ENCODE data around the gene HMGCL. TPM values are rescaled to one million over a fixed set of nuclear protein-coding genes. Genes with fewer than 3 reads are reported as not detected.
A peak's percentile ranks its signal among the peaks of the same experiment; 100 is the strongest.

HMGCL gene
- total RNA-seq, 3 donors from 2014 or later: 45.2 to 83.4 (median 62.6) TPM

DNA sequence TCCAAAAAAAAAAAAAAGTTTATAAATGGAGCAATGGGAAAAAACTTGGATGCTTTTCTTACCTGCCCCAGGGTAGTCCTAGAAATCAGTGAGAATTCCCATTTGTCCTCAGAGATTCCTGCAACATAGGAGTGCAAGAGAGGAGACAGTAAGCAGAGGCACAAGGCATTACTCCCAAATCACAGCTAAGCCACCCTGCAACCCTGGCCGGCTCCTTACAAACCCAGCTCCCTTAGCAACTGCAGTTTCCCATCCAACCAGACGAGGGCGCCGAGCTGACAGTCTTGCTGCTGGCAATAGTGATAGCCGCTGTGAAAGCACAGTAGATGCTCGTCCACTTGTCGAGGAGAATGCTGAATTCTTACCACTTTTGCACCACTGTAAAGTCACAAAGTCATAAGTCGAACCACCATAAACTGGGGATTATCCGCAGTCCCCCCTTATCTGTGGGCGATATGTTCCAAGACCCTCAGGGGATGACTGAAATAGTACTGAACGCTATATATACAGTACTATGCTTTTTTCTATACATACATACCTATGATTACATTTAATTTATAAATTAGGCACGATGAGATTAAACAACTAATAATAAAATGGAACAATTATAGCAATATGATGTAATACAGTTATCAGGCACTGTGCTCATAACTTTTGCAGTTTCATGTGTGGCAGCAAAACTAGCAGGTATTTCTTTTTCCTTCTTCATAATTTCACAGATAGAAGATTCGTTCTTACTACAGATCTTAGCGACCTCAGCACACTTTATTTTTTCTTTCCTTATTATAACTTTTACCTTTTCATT lies 53.0 kb downstream of the HMGCL start:
- ATAC-seq (peak; percentile 98), DNase-seq (peak; percentile 86 to 96 (median 92))
- intact Hi-C loops (cut with DNase I, micrococcal nuclease): loop anchor here (5.0 to 10.0 kb wide), 2 partner anchors 143 to 145 kb away; partner anchors contain the start of gene CNR2 (in 1 of the 2)
- TF ChIP-seq, protein P1, sequence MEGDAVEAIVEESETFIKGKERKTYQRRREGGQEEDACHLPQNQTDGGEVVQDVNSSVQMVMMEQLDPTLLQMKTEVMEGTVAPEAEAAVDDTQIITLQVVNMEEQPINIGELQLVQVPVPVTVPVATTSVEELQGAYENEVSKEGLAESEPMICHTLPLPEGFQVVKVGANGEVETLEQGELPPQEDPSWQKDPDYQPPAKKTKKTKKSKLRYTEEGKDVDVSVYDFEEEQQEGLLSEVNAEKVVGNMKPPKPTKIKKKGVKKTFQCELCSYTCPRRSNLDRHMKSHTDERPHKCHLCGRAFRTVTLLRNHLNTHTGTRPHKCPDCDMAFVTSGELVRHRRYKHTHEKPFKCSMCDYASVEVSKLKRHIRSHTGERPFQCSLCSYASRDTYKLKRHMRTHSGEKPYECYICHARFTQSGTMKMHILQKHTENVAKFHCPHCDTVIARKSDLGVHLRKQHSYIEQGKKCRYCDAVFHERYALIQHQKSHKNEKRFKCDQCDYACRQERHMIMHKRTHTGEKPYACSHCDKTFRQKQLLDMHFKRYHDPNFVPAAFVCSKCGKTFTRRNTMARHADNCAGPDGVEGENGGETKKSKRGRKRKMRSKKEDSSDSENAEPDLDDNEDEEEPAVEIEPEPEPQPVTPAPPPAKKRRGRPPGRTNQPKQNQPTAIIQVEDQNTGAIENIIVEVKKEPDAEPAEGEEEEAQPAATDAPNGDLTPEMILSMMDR (IDR thresholded peaks at IDR 0.05): peak; percentile 90
- Histone ChIP-seq H3K4me1 (ENCODE audit: low read depth) (peaks cover 6% of the 10 kb centered on the region), H3K9me3 (no peaks in the 10 kb centered on the region), H3K36me3 (ENCODE audit: low read depth) (no peaks in the 10 kb centered on the region), H3K4me3 (no peak overlapping the region)

DNA sequence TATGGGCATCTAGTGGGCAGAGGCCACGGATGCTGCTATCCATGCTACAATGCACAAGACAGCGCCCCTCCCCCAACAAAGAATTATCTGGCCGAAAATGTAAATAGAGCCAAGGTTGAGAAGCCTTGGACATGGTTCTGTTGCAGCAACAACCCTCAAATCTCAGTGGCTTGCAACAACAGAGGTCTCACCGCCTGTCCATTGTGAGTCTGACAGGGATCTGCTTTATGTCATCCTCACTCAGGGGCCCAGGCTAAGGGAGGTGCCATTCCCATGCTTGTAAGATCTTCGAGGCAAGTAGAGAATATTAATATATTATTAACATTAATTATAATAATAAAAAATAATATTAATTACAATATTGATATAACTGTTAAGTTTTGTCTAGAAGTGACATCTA lies 56.5 kb downstream of the HMGCL start:
- no peak for ATAC-seq

DNA sequence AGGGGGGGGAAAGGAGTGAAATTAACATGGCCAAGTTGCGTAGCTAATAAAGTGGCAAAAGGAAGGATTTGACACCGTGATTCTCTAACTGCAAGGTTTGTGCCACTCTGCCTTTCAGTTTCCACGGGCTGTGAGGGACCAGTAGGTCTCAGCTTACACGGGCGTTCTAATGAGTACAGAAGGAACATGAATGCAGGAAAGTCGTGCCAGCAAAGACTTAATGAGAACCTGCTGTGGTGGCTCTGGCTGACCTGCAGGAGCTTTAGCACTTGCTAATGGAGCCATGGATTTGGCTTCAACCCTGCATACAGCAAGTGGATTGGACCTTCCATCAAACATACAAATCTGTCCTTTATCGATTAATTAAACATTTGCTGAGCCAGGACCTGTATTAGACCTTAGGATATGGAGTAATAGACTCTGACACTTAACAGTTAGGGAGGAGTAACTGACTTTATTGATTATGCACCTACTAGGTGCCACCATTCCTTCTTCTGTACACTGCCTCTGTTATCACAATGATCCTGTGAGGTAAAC lies 62.1 kb downstream of the HMGCL start:
- ATAC-seq (no peak), DNase-seq (no peak)
- TF ChIP-seq, protein P1 (IDR thresholded peaks at IDR 0.05): no peak
- Histone ChIP-seq H3K4me1 (ENCODE audit: low read depth) (no peaks in the 10 kb centered on the region), H3K4me3 (no peak overlapping the region), H3K9me3 (no peaks in the 10 kb centered on the region), H3K36me3 (ENCODE audit: low read depth) (peaks cover 11% of the 10 kb centered on the region)
- intact Hi-C loops (cut with DNase I, micrococcal nuclease): no loop called here

More for the DNA sequence above, 56.5 kb downstream of the HMGCL start:
- Histone ChIP-seq H3K4me1 (ENCODE audit: low read depth) (no peaks in the 10 kb centered on the region), H3K9me3 (no peaks in the 10 kb centered on the region), H3K4me3 (no peak overlapping the region), H3K36me3 (ENCODE audit: low read depth) (no peaks in the 10 kb centered on the region)
- DNase-seq: no peak
- TF ChIP-seq, protein P1 (IDR thresholded peaks at IDR 0.05): no peak
- intact Hi-C loops (cut with DNase I, micrococcal nuclease): no loop called here

DNA sequence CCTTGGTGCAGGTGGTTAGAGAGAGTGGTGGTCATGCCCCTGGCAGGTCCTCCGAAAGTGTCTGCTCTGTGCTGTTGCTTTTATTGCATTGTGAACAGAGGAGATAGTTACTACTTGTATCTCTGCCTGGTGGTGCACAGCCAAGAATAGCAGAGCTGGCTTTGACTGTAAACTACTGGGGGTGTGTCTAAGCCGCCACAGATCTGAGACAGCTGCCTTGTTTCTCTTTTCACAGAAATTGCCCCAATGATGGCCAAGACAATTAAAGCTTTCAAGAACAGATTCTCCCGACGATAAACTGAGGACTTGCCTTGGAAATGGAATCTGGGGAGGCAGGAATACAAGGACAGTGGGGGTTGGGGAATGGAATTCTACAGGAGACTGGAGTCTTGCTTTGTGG lies 66.0 kb downstream of the HMGCL start:
- H3K4me1 ChIP-seq (ENCODE audit: low read depth): no peaks in the 10 kb centered on the region
- TF ChIP-seq, protein P1 (IDR thresholded peaks at IDR 0.05): no peak
- peaks cover 26% of the 10 kb centered on the region for H3K36me3 ChIP-seq (ENCODE audit: low read depth)
- intact Hi-C loops (cut with DNase I, micrococcal nuclease): no loop called here
- no peak overlapping the region for H3K4me3 ChIP-seq
- no peak for DNase-seq
- peak; percentile 36 for ATAC-seq
- H3K9me3 ChIP-seq: no peaks in the 10 kb centered on the region

DNA sequence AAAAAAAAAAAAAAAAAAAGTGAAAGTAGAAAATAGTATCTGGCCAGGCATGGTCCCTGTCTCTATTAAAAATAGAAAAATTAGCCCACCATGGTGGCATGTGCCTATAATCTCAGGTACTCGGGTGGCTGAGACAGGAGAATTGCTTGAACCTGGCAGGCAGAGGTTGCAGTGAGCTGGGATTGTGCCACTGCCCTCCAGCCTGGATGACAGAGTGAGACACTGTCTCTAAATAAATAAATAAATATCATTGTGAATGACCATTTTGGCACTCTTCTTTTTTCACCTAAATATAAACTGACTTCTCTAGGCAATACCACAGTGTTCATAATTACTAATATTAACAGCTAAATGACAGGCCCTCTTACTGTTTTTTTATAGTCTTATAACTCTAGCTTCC lies 67.4 kb downstream of the HMGCL start:
- H3K9me3 ChIP-seq: no peaks in the 10 kb centered on the region
- peaks cover 34% of the 10 kb centered on the region for H3K36me3 ChIP-seq (ENCODE audit: low read depth)
- H3K4me1 ChIP-seq (ENCODE audit: low read depth): no peaks in the 10 kb centered on the region
- ATAC-seq (no peak), DNase-seq (no peak)
- H3K4me3 ChIP-seq: no peak overlapping the region
- TF ChIP-seq, protein P1 (IDR thresholded peaks at IDR 0.05): no peak
- intact Hi-C loops (cut with DNase I, micrococcal nuclease): no loop called here
